Nephron progenitor cell (in vitro differentiated cells): ENCODE results near the gene MZF1.
A peak's percentile ranks its signal among the peaks of the same experiment; 100 is the strongest.

Experiments used
- DNase-seq: peaks from one replicate; pipeline ENCODE4 v3.0.0; 2021
- H3K27ac Mint-ChIP-seq: 2 replicates; pipeline ENCODE4 v1.8.0; 2021; ENCODE audit warnings: mild to moderate bottlenecking, moderate library complexity, mixed read lengths
- H3K27me3 Mint-ChIP-seq: 2 replicates; pipeline ENCODE4 v1.8.0; 2021; ENCODE audit warnings: mild to moderate bottlenecking, low read depth, mixed read lengths; ENCODE audit not compliant: poor library complexity
- H3K36me3 Mint-ChIP-seq: 2 replicates; pipeline ENCODE4 v1.8.0; 2021; ENCODE audit warnings: low read depth, mixed read lengths
- H3K4me1 Mint-ChIP-seq: 2 replicates; pipeline ENCODE4 v1.8.0; 2021; ENCODE audit warnings: mixed read lengths
- H3K4me3 Mint-ChIP-seq: 2 replicates; pipeline ENCODE4 v1.8.0; 2021; ENCODE audit warnings: mild to moderate bottlenecking, moderate library complexity, mixed read lengths
- H3K9me3 Mint-ChIP-seq: 2 replicates; pipeline ENCODE4 v1.8.0; 2021; ENCODE audit warnings: mild to moderate bottlenecking, moderate library complexity, mixed read lengths
- CTCF ChIP-seq: fragments of 200-600 bp; sonication (generic); IDR thresholded peaks from 2 replicates; pipeline ENCODE4 v1.5.0; 2021; ENCODE audit warnings: antibody characterized with exemption

The MZF1 gene

DNA sequence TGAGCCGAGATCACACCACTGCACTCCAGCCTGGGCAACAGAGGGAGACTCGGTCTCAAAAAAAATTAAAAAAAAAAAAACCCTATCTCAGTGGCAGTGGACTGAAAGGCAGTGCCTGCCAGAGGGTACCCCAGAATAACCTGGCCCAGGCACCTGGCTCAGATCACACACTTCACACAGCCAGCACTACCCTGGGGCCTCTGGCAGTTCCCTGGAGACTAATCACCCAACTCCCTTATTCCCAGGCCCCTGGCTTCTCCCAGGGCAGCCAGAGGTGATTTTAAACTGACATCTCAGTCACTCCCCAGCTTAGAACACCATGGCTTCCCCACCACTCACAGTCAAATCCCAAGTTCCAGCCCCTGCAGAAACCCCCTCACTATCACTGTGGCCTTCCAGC lies 57.9 kb downstream of the MZF1 start:
- Mint-ChIP-seq H3K4me1 (peaks cover 51% of the 10 kb centered on the region), H3K27ac (peak overlapping the region; percentile 93), H3K27me3 (no peaks in the 10 kb centered on the region), H3K4me3 (peak overlapping the region; percentile 72), H3K36me3 (peaks cover 7% of the 10 kb centered on the region), H3K9me3 (no peaks in the 10 kb centered on the region)
- no peak for DNase-seq
- no peak for TF ChIP-seq CTCF

DNA sequence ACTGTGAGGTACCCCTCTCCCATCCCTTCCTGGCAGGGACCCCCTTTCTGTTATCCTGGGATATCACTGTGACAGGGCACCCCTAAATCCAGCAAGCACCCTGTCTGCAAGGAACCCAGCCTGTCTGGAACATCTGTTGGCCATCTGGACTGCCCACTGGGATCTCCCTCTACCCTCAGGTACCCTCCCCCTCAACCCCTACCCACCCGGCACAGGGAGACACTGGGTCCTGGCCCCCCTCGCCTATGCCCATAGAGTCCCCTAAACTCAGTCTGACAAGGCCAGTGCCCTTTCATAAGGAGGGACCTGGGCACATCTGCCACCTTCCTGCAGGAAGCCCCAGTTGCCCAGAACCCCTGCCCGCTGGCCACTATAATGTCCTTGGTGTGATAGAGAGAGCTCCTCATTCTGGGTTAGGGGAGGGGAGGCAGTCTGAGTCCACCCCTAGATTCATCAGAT lies 58.5 kb downstream of the MZF1 start:
- no peak for TF ChIP-seq CTCF
- Mint-ChIP-seq H3K4me1 (peaks cover 52% of the 10 kb centered on the region), H3K27me3 (peaks cover 3% of the 10 kb centered on the region), H3K27ac (no peak overlapping the region), H3K36me3 (peaks cover 11% of the 10 kb centered on the region), H3K9me3 (peaks cover 3% of the 10 kb centered on the region), H3K4me3 (peak overlapping the region; percentile 83)
- no peak for DNase-seq

GRCh38 chr19:58513694-58514563 lies 59.2 kb downstream of the MZF1 start:
- Mint-ChIP-seq H3K4me1 (peaks cover 50% of the 10 kb centered on the region), H3K27ac (peak overlapping the region; percentile 75), H3K36me3 (peaks cover 13% of the 10 kb centered on the region), H3K27me3 (peaks cover 3% of the 10 kb centered on the region), H3K4me3 (peak overlapping the region; percentile 83), H3K9me3 (peaks cover 3% of the 10 kb centered on the region)
- TF ChIP-seq CTCF: peak; percentile 93
- peak; percentile 97 for DNase-seq

- Mint-ChIP-seq H3K27me3 (peaks cover 6% of the 10 kb centered on the region), H3K4me3 (no peak overlapping the region), H3K27ac (no peak overlapping the region), H3K4me1 (peaks cover 43% of the 10 kb centered on the region), H3K36me3 (peaks cover 13% of the 10 kb centered on the region), H3K9me3 (peaks cover 3% of the 10 kb centered on the region)
- no peak for DNase-seq
- TF ChIP-seq CTCF: no peak
These were observed 59.9 kb downstream of the MZF1 start for GRCh38 chr19:58513213-58513693.
